H1 (cell line): ENCODE measurements around the gene GBP7. TPM values are rescaled to one million over a fixed set of nuclear protein-coding genes. Genes with fewer than 3 reads are reported as not detected.

ENCODE experiments used
- CTCF ChIA-PET: fragments of 300-600 bp; sonication (Branson Sonifier 250); formaldehyde crosslinking; loops from one replicate; lab custom pipeline; 2021; ENCODE audit not compliant: partially characterized antibody; lab: Charles Lee
- POLR2A ChIA-PET: fragments of 300-600 bp; sonication (Branson Sonifier 250); formaldehyde crosslinking; loops from one replicate; lab custom pipeline; 2021; ENCODE audit warnings: inconsistent platforms; ENCODE audit not compliant: partially characterized antibody; lab: Charles Lee
- DNase-seq, 2 experiments: peaks; one replicate each; pipeline versions ENCODE4 v3.0.0 to v3.0.0-alpha.2; 2010 to 2022; ENCODE audit warnings: low spot score in 2 of 2, low read depth in 1 of 2, mixed read lengths in 1 of 2
- FAIRE-seq: peaks from 2 replicates; lab custom pipeline; 2011; peaks lifted over from hg19 to GRCh38; lab: Jason Lieb, UNC
- H2AFZ ChIP-seq: 2 replicates; pipeline ENCODE4 v1.8.1; 2012; ENCODE audit warnings: low read length, inconsistent platforms
- H2AK5ac ChIP-seq: 2 replicates; pipeline ENCODE4 v1.6.1; 2013; ENCODE audit warnings: low read depth, low read length
- H2BK120ac ChIP-seq: replicated peaks from 2 replicates; pipeline ENCODE3; 2013; ENCODE audit warnings: low read depth, low read length, inconsistent platforms
- H2BK12ac ChIP-seq: 2 replicates; pipeline ENCODE4 v1.6.1; 2013; ENCODE audit warnings: low read depth, low read length
- H2BK15ac ChIP-seq: 2 replicates; pipeline ENCODE4 v1.6.1; 2013; ENCODE audit warnings: low read length
- H2BK20ac ChIP-seq: 2 replicates; pipeline ENCODE4 v1.6.1; 2013; ENCODE audit warnings: low read length
- H2BK5ac ChIP-seq: 2 replicates; pipeline ENCODE4 v1.6.1; 2013; ENCODE audit warnings: low read depth, low read length
- H3K14ac ChIP-seq: 2 replicates; pipeline ENCODE4 v1.6.1; 2013; ENCODE audit warnings: inconsistent platforms; ENCODE audit not compliant: insufficient read length
- H3K18ac ChIP-seq: 2 replicates; pipeline ENCODE4 v1.6.1; 2013; ENCODE audit warnings: low read length; ENCODE audit errors: extremely low read depth
- H3K23ac ChIP-seq: 2 replicates; pipeline ENCODE4 v1.6.1; 2013; ENCODE audit warnings: inconsistent platforms; ENCODE audit not compliant: insufficient read length
- H3K23me2 ChIP-seq: 2 replicates; pipeline ENCODE4 v1.6.1; 2013; ENCODE audit warnings: low read depth, low read length
- H3K27ac ChIP-seq: 2 replicates; pipeline ENCODE4 v1.6.1; 2011; ENCODE audit warnings: low read depth, low read length, inconsistent platforms
- H3K27me3 ChIP-seq, 4 experiments: replicated peaks in 1 of 4; 1 replicate in 1 of 4; 2 replicates in 3 of 4; pipeline versions ENCODE4 v1.6.1 to v1.8.1; 2011 to 2013; ENCODE audit warnings: low read length in 3 of 4, mild to moderate bottlenecking in 3 of 4, inconsistent platforms in 2 of 4, mixed read lengths in 2 of 4, moderate library complexity in 1 of 4; ENCODE audit not compliant: control insufficient read depth in 3 of 4, insufficient read depth in 3 of 4; ENCODE audit errors: extremely low read depth in 1 of 4
- H3K36me3 ChIP-seq, 4 experiments: 2 replicates each; pipeline versions ENCODE4 v1.6.1 to v1.8.1; 2011 to 2013; ENCODE audit warnings: mild to moderate bottlenecking in 4 of 4, low read length in 3 of 4, moderate library complexity in 2 of 4, control low read depth in 1 of 4, inconsistent platforms in 1 of 4; ENCODE audit not compliant: insufficient read depth in 4 of 4, control insufficient read depth in 2 of 4
- H3K4ac ChIP-seq: replicated peaks from 2 replicates; pipeline ENCODE3; 2013; ENCODE audit warnings: low read length, low read depth, mixed read lengths, inconsistent platforms; ENCODE audit not compliant: insufficient read length
- H3K4me1 ChIP-seq, 4 experiments: replicated peaks in 1 of 4; 1 replicate in 1 of 4; 2 replicates in 3 of 4; pipeline versions ENCODE4 v1.6.1 to v1.8.1; 2011 to 2013; ENCODE audit warnings: low read length in 3 of 4, inconsistent platforms in 2 of 4, mixed read lengths in 1 of 4; ENCODE audit not compliant: insufficient read depth in 4 of 4, control insufficient read depth in 3 of 4
- H3K4me2 ChIP-seq, 2 experiments: 2 replicates each; pipeline versions ENCODE4 v1.6.1 to v1.8.1; 2011 to 2013; ENCODE audit warnings: low read depth in 2 of 2, low read length in 2 of 2, control low read depth in 1 of 2, inconsistent platforms in 1 of 2, mild to moderate bottlenecking in 1 of 2; ENCODE audit not compliant: insufficient read depth in 1 of 2
- H3K4me3 ChIP-seq, 4 experiments: fragments of 200-600, 300-600 bp in 1 of 4; sonication (generic), shearing (Covaris generic), sonication (Bioruptor Twin) in 1 of 4; 2 replicates each; pipeline versions ENCODE4 v1.5.1 to v1.8.1; 2011 to 2016; ENCODE audit warnings: low read length in 4 of 4, low read depth in 3 of 4, control low read depth in 2 of 4, inconsistent platforms in 2 of 4, mild to moderate bottlenecking in 2 of 4, mixed read lengths in 1 of 4, moderate library complexity in 1 of 4; ENCODE audit not compliant: insufficient read depth in 2 of 4; ENCODE audit errors: extremely low read depth in 1 of 4
- H3K56ac ChIP-seq: replicated peaks from 2 replicates; pipeline ENCODE3; 2013; ENCODE audit warnings: low read depth, mild to moderate bottlenecking, mixed read lengths, low read length, inconsistent platforms; ENCODE audit not compliant: insufficient read length
- H3K79me1 ChIP-seq: 2 replicates; pipeline ENCODE4 v1.6.1; 2013; ENCODE audit warnings: low read depth, low read length, control low read depth
- H3K79me2 ChIP-seq, 2 experiments: 2 replicates each; pipeline versions ENCODE4 v1.6.1 to v1.8.1; 2012 to 2013; ENCODE audit warnings: low read length in 2 of 2, mild to moderate bottlenecking in 2 of 2, inconsistent platforms in 1 of 2; ENCODE audit not compliant: insufficient read depth in 2 of 2, control insufficient read depth in 1 of 2
- H3K9ac ChIP-seq, 4 experiments: replicated peaks in 1 of 4; 1 replicate in 1 of 4; 2 replicates in 3 of 4; pipeline versions ENCODE4 v1.6.1 to v1.8.1; 2011 to 2013; ENCODE audit warnings: low read depth in 3 of 4, low read length in 3 of 4, control low read depth in 2 of 4, mild to moderate bottlenecking in 2 of 4, moderate library complexity in 2 of 4, inconsistent platforms in 1 of 4; ENCODE audit errors: extremely low read depth in 1 of 4
- H3K9me3 ChIP-seq, 2 experiments: 2 replicates each; pipeline versions ENCODE4 v1.6.1 to v1.8.1; 2012 to 2013; ENCODE audit warnings: mild to moderate bottlenecking in 2 of 2, moderate library complexity in 2 of 2, control low read depth in 1 of 2, inconsistent platforms in 1 of 2, low read depth in 1 of 2, low read length in 1 of 2, mixed read lengths in 1 of 2; ENCODE audit not compliant: insufficient read depth in 2 of 2
- H4K20me1 ChIP-seq, 2 experiments: replicated peaks in 1 of 2; 2 replicates each; pipeline versions ENCODE3 to v1.8.1; 2011 to 2013; ENCODE audit warnings: inconsistent platforms in 2 of 2, low read length in 2 of 2, mild to moderate bottlenecking in 1 of 2; ENCODE audit not compliant: insufficient read depth in 2 of 2, control insufficient read depth in 1 of 2
- H4K5ac ChIP-seq: 2 replicates; pipeline ENCODE4 v1.6.1; 2013; ENCODE audit warnings: low read length, low read depth, mixed read lengths, inconsistent platforms; ENCODE audit not compliant: insufficient read length
- H4K8ac ChIP-seq: 2 replicates; pipeline ENCODE4 v1.8.0; 2013; ENCODE audit warnings: mild to moderate bottlenecking, moderate library complexity, low read length, inconsistent platforms; ENCODE audit not compliant: insufficient read depth; ENCODE audit errors: extremely low read depth
- H4K91ac ChIP-seq: replicated peaks from 2 replicates; pipeline ENCODE3; 2013; ENCODE audit warnings: low read length, mixed read lengths, inconsistent platforms; ENCODE audit not compliant: insufficient read length
- ASH2L ChIP-seq: fragments of 200-600, 300-600 bp; sonication (generic); IDR thresholded peaks from one replicate; pipeline ENCODE4 v1.7.1; 2017; ENCODE audit warnings: low read length
- BCL11A ChIP-seq, 2 experiments: IDR thresholded peaks; one replicate each; pipeline ENCODE4 v1.6.1; 2011; ENCODE audit warnings: low read depth in 2 of 2, low read length in 2 of 2, mild to moderate bottlenecking in 2 of 2
- CHD2 ChIP-seq: IDR thresholded peaks from 2 replicates; pipeline ENCODE4 v1.6.1; 2012; ENCODE audit warnings: low read length, improper control_type of control experiment
- EGR1 ChIP-seq: IDR thresholded peaks from 2 replicates; pipeline ENCODE4 v1.6.1; 2011; ENCODE audit warnings: low read depth, low read length, borderline replicate concordance
- KDM1A ChIP-seq: fragments of 200-600, 300-600 bp; sonication (generic); IDR thresholded peaks from 2 replicates; pipeline ENCODE4 v1.7.1; 2016; ENCODE audit warnings: mild to moderate bottlenecking, low read length, borderline replicate concordance
- NRF1 ChIP-seq: IDR thresholded peaks from 2 replicates; pipeline ENCODE4 v1.6.1; 2011; ENCODE audit warnings: mild to moderate bottlenecking, low read depth, low read length, improper control_type of control experiment
- POLR2A ChIP-seq, 2 experiments: IDR thresholded peaks; 1 replicate in 1 of 2; 2 replicates in 1 of 2; pipeline ENCODE4 v1.6.1; 2011; ENCODE audit warnings: low read depth in 2 of 2, low read length in 2 of 2, mild to moderate bottlenecking in 2 of 2; ENCODE audit errors: control extremely low read depth in 1 of 2
- POLR2AphosphoS5 ChIP-seq: IDR thresholded peaks from 2 replicates; pipeline ENCODE4 v1.6.1; 2011; ENCODE audit warnings: low read depth, low read length
- RAD21 ChIP-seq, 2 experiments: IDR thresholded peaks in 1 of 2; conservative IDR thresholded peaks in 1 of 2; 2 replicates each; pipeline ENCODE4 v1.6.1; 2011; ENCODE audit warnings: low read depth in 2 of 2, low read length in 2 of 2, improper control_type of control experiment in 1 of 2, inconsistent platforms in 1 of 2, mild to moderate bottlenecking in 1 of 2, moderate library complexity in 1 of 2
- SIX5 ChIP-seq: IDR thresholded peaks from 2 replicates; pipeline ENCODE4 v1.6.1; 2011; ENCODE audit warnings: mild to moderate bottlenecking, low read depth, low read length
- SRF ChIP-seq: IDR thresholded peaks from 2 replicates; pipeline ENCODE4 v1.6.1; 2011; ENCODE audit warnings: mild to moderate bottlenecking, low read depth, low read length, moderate library complexity
- TCF12 ChIP-seq: IDR thresholded peaks from 2 replicates; pipeline ENCODE4 v1.6.1; 2011; ENCODE audit warnings: low read depth, mild to moderate bottlenecking, low read length
- TEAD4 ChIP-seq: IDR thresholded peaks from 2 replicates; pipeline ENCODE4 v1.6.1; 2012; ENCODE audit warnings: low read depth, low read length, inconsistent platforms, mixed read lengths
- YY1 ChIP-seq: IDR thresholded peaks from 2 replicates; pipeline ENCODE4 v1.6.1; 2011; ENCODE audit warnings: low read depth, mild to moderate bottlenecking, low read length
- ZNF274 ChIP-seq: IDR thresholded peaks from 2 replicates; pipeline ENCODE4 v1.7.0; 2012; ENCODE audit warnings: low read length, borderline replicate concordance; ENCODE audit errors: extremely low read depth
- WGBS, 2 experiments: shearing (Covaris generic) in 1 of 2; methylation state at CpG; one replicate each; pipeline versions ENCODE4 v1.1.6 to v1.1.7; 2013 to 2015; ENCODE audit warnings: low lambda C conversion rate in 2 of 2, mixed read lengths in 2 of 2, inconsistent platforms in 1 of 2, low coverage in 1 of 2, missing lambda C conversion rate in 1 of 2; ENCODE audit not compliant: insufficient replicate concordance in 2 of 2, insufficient coverage in 1 of 2, insufficient read length in 1 of 2; ENCODE audit errors: extremely low coverage in 1 of 2, missing lambda C conversion rate in 1 of 2; 5-methylcytosine and 5-hydroxymethylcytosine counted together
- polyA plus RNA-seq, 7 experiments: library from polyadenylated mRNA; depleted of rRNA in 3 of 7; stranded (reverse) in 5 of 7; unstranded in 2 of 7; fragments of >200 nt in 5 of 7; fragments of 200-250 nt in 2 of 7; gene quantifications; 1 replicate in 5 of 7; 2 replicates in 1 of 7; 4 replicates in 1 of 7; pipeline versions ENCODE4 v1.2.1 to v1.2.3, GENCODE V29; 2011 to 2013; ENCODE audit warnings: missing spikeins in 2 of 7, mixed read lengths in 2 of 7
- total RNA-seq: library from RNA; stranded (reverse); fragmentation: NEBNext Ultra II Directional; extraction: Animal tissue kit (Norgen Biotek cat#: 25700); gene quantifications from 2 replicates; pipeline ENCODE4 v1.2.1, GENCODE V29; 2021

GBP7 gene
- total and polyA plus RNA-seq, 2 of the 8 experiments (the other 6 are each of a cell fraction or from before 2014, with no cell fraction given) = not detected

DNA sequence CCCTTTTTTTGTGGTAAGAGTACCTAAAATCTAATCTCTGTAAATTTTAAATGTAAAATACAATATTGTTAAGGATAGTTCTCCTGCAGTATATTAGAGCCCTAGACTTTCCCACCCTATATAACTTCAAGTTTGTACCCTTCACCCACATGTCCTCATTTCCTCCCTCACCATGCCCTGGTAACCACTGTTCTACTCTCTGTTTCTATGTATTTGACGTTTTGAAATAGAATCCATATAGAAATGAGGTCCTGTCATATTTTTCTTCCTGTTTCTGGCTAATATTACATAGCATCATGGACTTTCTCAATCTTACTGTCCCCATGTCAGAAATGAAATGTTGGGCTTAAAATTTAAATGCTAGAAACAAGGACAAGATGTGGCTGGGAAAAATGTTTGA lies 24.8 kb downstream of the GBP7 start:
- Histone ChIP-seq H3K23me2 (no peaks in the 10 kb centered on the region), H4K20me1 (no peaks in the 10 kb centered on the region), H3K23ac (no peak overlapping the region), H2BK15ac (no peak overlapping the region), H3K4me3 (no peak overlapping the region), H3K14ac (no peak overlapping the region), H2BK20ac (no peak overlapping the region), H3K4me1 (no peaks in the 10 kb centered on the region), H3K27ac (no peak overlapping the region), H2BK120ac (no peak overlapping the region), H4K5ac (no peak overlapping the region), H3K36me3 (no peaks in the 10 kb centered on the region), H3K9me3 (no peaks in the 10 kb centered on the region), H3K79me1 (no peaks in the 10 kb centered on the region), H3K27me3 (no peaks in the 10 kb centered on the region), H3K56ac (no peak overlapping the region), H3K18ac (no peak overlapping the region), H2AFZ (no peak overlapping the region), H3K79me2 (no peaks in the 10 kb centered on the region), H2BK12ac (no peak overlapping the region), H3K9ac (no peak overlapping the region), H4K8ac (no peak overlapping the region), H3K4ac (no peak overlapping the region), H4K91ac (no peak overlapping the region), H3K4me2 (no peak overlapping the region), H2AK5ac (no peak overlapping the region), H2BK5ac (no peak overlapping the region)
- no peak for FAIRE-seq
- POLR2A ChIA-PET = no interaction called here
- CTCF ChIA-PET = no interaction called here
- WGBS, 2 experiments = 72% methylated on average over 1 of the region's 1 CpG; no CpG with 5 or more reads in 1 of the 2 experiments
- no peak for DNase-seq
- no peak for TF ChIP-seq RAD21 (IDR thresholded peaks at IDR 0.05 in 1 of 2, conservative IDR thresholded peaks at IDR 0.05 in 1 of 2; ENCODE audit: low read depth in 2 of 2, low read length in 2 of 2)
- TF ChIP-seq SRF = no peak
- no peak for TF ChIP-seq TEAD4
- TF ChIP-seq YY1 = no peak
- no peak for TF ChIP-seq POLR2AphosphoS5
- no peak for TF ChIP-seq POLR2A (IDR thresholded peaks at IDR 0.05; ENCODE audit: control extremely low read depth in 1 of 2, low read depth in 2 of 2, low read length in 2 of 2)
- no peak for TF ChIP-seq CHD2
- no peak for TF ChIP-seq SIX5
- TF ChIP-seq BCL11A (IDR thresholded peaks at IDR 0.05; ENCODE audit: low read depth in 2 of 2, low read length in 2 of 2) = no peak
- TF ChIP-seq NRF1 = no peak
- TF ChIP-seq TCF12 = no peak
- no peak for TF ChIP-seq ASH2L
- no peak for TF ChIP-seq ZNF274
- no peak for TF ChIP-seq EGR1
- TF ChIP-seq KDM1A = no peak
